PC-3 (cell line): ENCODE measurements around the gene PTPRN2. TPM values are rescaled to one million over a fixed set of nuclear protein-coding genes. Genes with fewer than 3 reads are reported as not detected.

ENCODE experiments used
- ATAC-seq: fragments of 200-7000 bp; cut with Tn5 transposase; 2 replicates; pipeline ENCODE4 v1.9.1; 2020; ENCODE audit warnings: mild to moderate bottlenecking, moderate library complexity
- BruUV-seq: library from RNA; stranded (reverse); fragments of 400-500 nt; replicated peaks from 2 replicates; lab custom pipeline; 2021; lab: Mats Ljungman, UMichigan
- CTCF ChIA-PET: fragments of 300-600 bp; sonication (Branson Sonifier 250); formaldehyde crosslinking; loops from one replicate; lab custom pipeline; 2022; ENCODE audit warnings: antibody characterized with exemption; lab: Charles Lee
- POLR2A ChIA-PET: fragments of 300-600 bp; sonication (Branson Sonifier 250); formaldehyde crosslinking; loops from one replicate; lab custom pipeline; 2022; ENCODE audit warnings: antibody characterized with exemption; ENCODE audit not compliant: unreplicated experiment; lab: Charles Lee
- DNase-seq: peaks from one replicate; pipeline ENCODE4 v3.0.0-alpha.2; 2015
- H2AFZ ChIP-seq: fragments of 300-600 bp; sonication (generic); 2 replicates; pipeline ENCODE4 v1.6.0; 2016; ENCODE audit warnings: antibody characterized with exemption, low read length
- H3F3A ChIP-seq: fragments of 300-600 bp; sonication (generic); one replicate; pipeline ENCODE4 v1.6.0; 2017; ENCODE audit warnings: antibody characterized with exemption, low read length, control low read depth, mild to moderate bottlenecking; ENCODE audit not compliant: unreplicated experiment
- H3K27ac ChIP-seq: fragments of 300-600 bp; sonication (generic); 2 replicates; pipeline ENCODE4 v1.5.1; 2016; ENCODE audit warnings: mild to moderate bottlenecking, low read length
- H3K27me3 ChIP-seq: fragments of 300-600 bp; sonication (generic); 2 replicates; pipeline ENCODE4 v1.6.1; 2016; ENCODE audit warnings: low read length, mixed read lengths
- H3K36me3 ChIP-seq: fragments of 300-600 bp; sonication (generic); 2 replicates; pipeline ENCODE4 v1.6.1; 2016; ENCODE audit warnings: low read depth, mixed run types, low read length, mixed read lengths
- H3K4me1 ChIP-seq: fragments of 300-600 bp; sonication (generic); 2 replicates; pipeline ENCODE4 v1.5.1; 2016; ENCODE audit warnings: low read length; ENCODE audit not compliant: insufficient read depth
- H3K4me2 ChIP-seq: fragments of 300-600 bp; sonication (generic); 2 replicates; pipeline ENCODE4 v1.6.0; 2016; ENCODE audit warnings: low read length
- H3K4me3 ChIP-seq: fragments of 300-600 bp; sonication (generic); 2 replicates; pipeline ENCODE4 v1.5.1; 2016; ENCODE audit warnings: mild to moderate bottlenecking, low read length, mixed read lengths
- H3K79me2 ChIP-seq: fragments of 300-600 bp; sonication (generic); 2 replicates; pipeline ENCODE4 v1.6.1; 2017; ENCODE audit warnings: low read length, mixed read lengths
- H3K9ac ChIP-seq: fragments of 300-600 bp; sonication (generic); 2 replicates; pipeline ENCODE4 v1.6.0; 2016; ENCODE audit warnings: mild to moderate bottlenecking, low read length
- H3K9me2 ChIP-seq: fragments of 300-600 bp; sonication (generic); replicated peaks from 2 replicates; pipeline ENCODE4 v1.6.1; 2016; ENCODE audit warnings: mixed run types, low read length, mixed read lengths
- H3K9me3 ChIP-seq: fragments of 300-600 bp; sonication (generic); 2 replicates; pipeline ENCODE4 v1.6.1; 2016; ENCODE audit warnings: low read length, mixed read lengths
- H4K20me1 ChIP-seq: fragments of 300-600 bp; sonication (generic); 2 replicates; pipeline ENCODE4 v1.6.1; 2016; ENCODE audit warnings: low read length, mixed read lengths
- CTCF ChIP-seq: fragments of 300-600 bp; sonication (generic); conservative IDR thresholded peaks from 2 replicates; pipeline ENCODE4 v1.5.1; 2017; ENCODE audit warnings: antibody characterized with exemption, low read depth, mild to moderate bottlenecking, low read length
- EZH2 ChIP-seq: fragments of 300-600 bp; sonication (generic); IDR thresholded peaks from one replicate; pipeline ENCODE4 v1.6.1; 2017; ENCODE audit warnings: antibody characterized with exemption, mild to moderate bottlenecking, low read length; ENCODE audit not compliant: unreplicated experiment
- EZH2phosphoT487 ChIP-seq: fragments of 300-600 bp; sonication (generic); IDR thresholded peaks from 2 replicates; pipeline ENCODE4 v1.6.1; 2018; ENCODE audit warnings: mild to moderate bottlenecking, antibody characterized with exemption, low read length, borderline replicate concordance
- intact Hi-C: fragments of 100-400 bp; cut with micrococcal nuclease; formaldehyde crosslinking; loops from 2 replicates; pipeline ENCODE4 v1.9.0; 2023
- total RNA-seq: library from RNA; depleted of rRNA; stranded (reverse); fragments of >200 nt; gene quantifications from 2 replicates; pipeline ENCODE4 v1.2.3, GENCODE V29; 2014

The PTPRN2 gene
- total RNA-seq, 1 experiment from 2014 or later = 3.2 TPM

GRCh38 chr7:158302274-158303070 lies 285.2 kb downstream of the PTPRN2 start:
- Histone ChIP-seq H3K9me3 (no peaks in the 10 kb centered on the region), H3K4me2 (no peak overlapping the region), H3K9me2 (no peaks in the 10 kb centered on the region), H3K9ac (no peak overlapping the region; the same call in 1 of the 2 replicates), H3K27ac (peak overlapping the region; percentile 58), H3K4me3 (no peak overlapping the region), H4K20me1 (no peaks in the 10 kb centered on the region), H3F3A (no peaks in the 10 kb centered on the region), H3K27me3 (no peaks in the 10 kb centered on the region), H3K36me3 (no peaks in the 10 kb centered on the region; the same call in 1 of the 2 replicates), H3K4me1 (peaks cover 13% of the 10 kb centered on the region), H3K79me2 (no peaks in the 10 kb centered on the region), H2AFZ (no peak overlapping the region)
- no TSS peak for BruUV-seq
- POLR2A ChIA-PET = no interaction called here
- intact Hi-C loops = no loop called here
- no peak for ATAC-seq
- peak; percentile 51 for DNase-seq
- TF ChIP-seq CTCF = no peak
- TF ChIP-seq EZH2phosphoT487 = no peak
- CTCF ChIA-PET = no interaction called here

GRCh38 chr7:158301207-158301606 lies 286.4 kb downstream of the PTPRN2 start:
- POLR2A ChIA-PET = no interaction called here
- CTCF ChIA-PET = no interaction called here
- Histone ChIP-seq H2AFZ (peak overlapping the region; percentile 41; the same call in 1 of the 2 replicates), H3K79me2 (no peaks in the 10 kb centered on the region), H3F3A (no peaks in the 10 kb centered on the region), H3K4me1 (peaks cover 13% of the 10 kb centered on the region), H3K4me2 (peak overlapping the region; percentile 62), H3K4me3 (no peak overlapping the region), H3K27ac (peak overlapping the region; percentile 23; the same call in 1 of the 2 replicates), H4K20me1 (no peaks in the 10 kb centered on the region), H3K27me3 (no peaks in the 10 kb centered on the region), H3K36me3 (no peaks in the 10 kb centered on the region), H3K9ac (no peak overlapping the region), H3K9me2 (no peaks in the 10 kb centered on the region), H3K9me3 (no peaks in the 10 kb centered on the region)
- intact Hi-C loops = no loop called here
- DNase-seq (peak; percentile 64), ATAC-seq (peak; percentile 59)
- no TSS peak for BruUV-seq
- no peak for TF ChIP-seq EZH2phosphoT487
- no peak for TF ChIP-seq CTCF
- TF ChIP-seq EZH2 = no peak

- DNase-seq (no peak), ATAC-seq (no peak)
- Histone ChIP-seq H3F3A (no peaks in the 10 kb centered on the region), H3K9me2 (no peaks in the 10 kb centered on the region), H4K20me1 (no peaks in the 10 kb centered on the region), H3K4me3 (no peak overlapping the region), H3K4me2 (no peak overlapping the region), H3K79me2 (no peaks in the 10 kb centered on the region), H3K9me3 (no peaks in the 10 kb centered on the region), H3K27me3 (no peaks in the 10 kb centered on the region), H3K27ac (no peak overlapping the region), H3K4me1 (peaks cover 13% of the 10 kb centered on the region), H3K36me3 (no peaks in the 10 kb centered on the region), H3K9ac (no peak overlapping the region), H2AFZ (no peak overlapping the region)
- intact Hi-C loops = no loop called here
- TF ChIP-seq CTCF = no peak
- TF ChIP-seq EZH2 = no peak
- no peak for TF ChIP-seq EZH2phosphoT487
- POLR2A ChIA-PET = no interaction called here
- no TSS peak for BruUV-seq
- CTCF ChIA-PET = no interaction called here
These were observed 287.2 kb downstream of the PTPRN2 start for GRCh38 chr7:158300427-158300826.
